H9 (cell line): ENCODE measurements around the gene G3BP1. TPM values are rescaled to one million over a fixed set of nuclear protein-coding genes. Genes with fewer than 3 reads are reported as not detected.

Experiments
- DNase-seq: peaks from one replicate; pipeline ENCODE4 v3.0.0-alpha.2; 2017
- H2AFZ ChIP-seq: one replicate; pipeline ENCODE4 v1.6.1; 2013; ENCODE audit warnings: mild to moderate bottlenecking, low read length, control low read depth, moderate library complexity
- H2AK5ac ChIP-seq: 2 replicates; pipeline ENCODE4 v1.6.1; 2013; ENCODE audit warnings: low read length, control low read depth, mixed read lengths; ENCODE audit not compliant: insufficient read length
- H2BK120ac ChIP-seq: one replicate; pipeline ENCODE4 v1.6.1; 2013; ENCODE audit warnings: low read depth, mild to moderate bottlenecking, low read length, control low read depth, inconsistent platforms; ENCODE audit not compliant: poor library complexity, severe bottlenecking
- H2BK12ac ChIP-seq: 2 replicates; pipeline ENCODE4 v1.6.1; 2013; ENCODE audit warnings: low read length, control low read depth, mixed read lengths, low read depth; ENCODE audit not compliant: insufficient read length
- H2BK15ac ChIP-seq: 2 replicates; pipeline ENCODE4 v1.6.1; 2013; ENCODE audit warnings: low read depth, low read length, control low read depth
- H2BK20ac ChIP-seq: one replicate; pipeline ENCODE4 v1.6.1; 2013; ENCODE audit warnings: low read depth, mild to moderate bottlenecking, low read length, control low read depth, inconsistent platforms; ENCODE audit not compliant: poor library complexity, severe bottlenecking
- H2BK5ac ChIP-seq: 2 replicates; pipeline ENCODE4 v1.6.1; 2013; ENCODE audit warnings: low read length, control low read depth, mixed read lengths; ENCODE audit not compliant: insufficient read length
- H3K14ac ChIP-seq: 2 replicates; pipeline ENCODE4 v1.6.1; 2013; ENCODE audit warnings: low read length, control low read depth; ENCODE audit not compliant: insufficient read depth
- H3K18ac ChIP-seq: 2 replicates; pipeline ENCODE4 v1.6.1; 2013; ENCODE audit warnings: low read depth, mild to moderate bottlenecking, mixed read lengths, low read length, control low read depth; ENCODE audit not compliant: insufficient read length
- H3K23ac ChIP-seq: 2 replicates; pipeline ENCODE4 v1.6.1; 2013; ENCODE audit warnings: low read length, control low read depth, mixed read lengths, low read depth; ENCODE audit not compliant: insufficient read length
- H3K23me2 ChIP-seq: 2 replicates; pipeline ENCODE4 v1.6.1; 2013; ENCODE audit warnings: low read depth, mild to moderate bottlenecking, mixed read lengths, low read length, control low read depth; ENCODE audit not compliant: insufficient read length, poor library complexity, severe bottlenecking
- H3K27ac ChIP-seq: 2 replicates; pipeline ENCODE4 v1.5.1; 2013; ENCODE audit warnings: low read length, control low read depth, mixed read lengths, low read depth; ENCODE audit not compliant: insufficient read length
- H3K27me3 ChIP-seq: 2 replicates; pipeline ENCODE4 v1.6.1; 2013; ENCODE audit warnings: low read length, control low read depth, inconsistent platforms; ENCODE audit not compliant: insufficient read depth
- H3K4ac ChIP-seq: 2 replicates; pipeline ENCODE4 v1.6.1; 2013; ENCODE audit warnings: low read depth, mild to moderate bottlenecking, control low read depth, inconsistent platforms, low read length, moderate library complexity
- H3K4me1 ChIP-seq: 2 replicates; pipeline ENCODE4 v1.6.1; 2013; ENCODE audit warnings: low read length, control low read depth, inconsistent platforms; ENCODE audit not compliant: insufficient read depth
- H3K4me2 ChIP-seq: 2 replicates; pipeline ENCODE4 v1.6.1; 2013; ENCODE audit warnings: low read length, control low read depth, mixed read lengths; ENCODE audit not compliant: insufficient read length, insufficient read depth
- H3K56ac ChIP-seq: 2 replicates; pipeline ENCODE4 v1.6.1; 2013; ENCODE audit warnings: low read depth, mild to moderate bottlenecking, mixed read lengths, low read length, control low read depth; ENCODE audit not compliant: insufficient read length
- H3K79me1 ChIP-seq: 2 replicates; pipeline ENCODE4 v1.6.1; 2013; ENCODE audit warnings: low read depth, mild to moderate bottlenecking, moderate library complexity, low read length, control low read depth, inconsistent platforms; ENCODE audit not compliant: insufficient read depth, poor library complexity, severe bottlenecking
- H3K79me2 ChIP-seq: 2 replicates; pipeline ENCODE4 v1.6.1; 2013; ENCODE audit warnings: low read length, control low read depth, inconsistent platforms; ENCODE audit not compliant: insufficient read depth
- H3K9ac ChIP-seq: 2 replicates; pipeline ENCODE4 v1.6.1; 2013; ENCODE audit warnings: low read length, control low read depth, mixed read lengths; ENCODE audit not compliant: insufficient read length; ENCODE audit errors: extremely low read depth
- H3K9me3 ChIP-seq: one replicate; pipeline ENCODE4 v1.6.1; 2013; ENCODE audit warnings: low read depth, low read length, inconsistent platforms; ENCODE audit not compliant: control insufficient read depth
- H3T11ph ChIP-seq: one replicate; pipeline ENCODE4 v1.6.1; 2013; ENCODE audit warnings: mild to moderate bottlenecking, low read length, control low read depth, inconsistent platforms
- H4K20me1 ChIP-seq: one replicate; pipeline ENCODE4 v1.6.1; 2013; ENCODE audit not compliant: control insufficient read depth, insufficient read length, insufficient read depth
- H4K5ac ChIP-seq: 2 replicates; pipeline ENCODE4 v1.6.1; 2013; ENCODE audit warnings: low read depth, mild to moderate bottlenecking, mixed read lengths, low read length, control low read depth; ENCODE audit not compliant: insufficient read length
- H4K8ac ChIP-seq: replicated peaks from 2 replicates; pipeline ENCODE4 v1.6.1; 2013; ENCODE audit warnings: low read length, control low read depth, mixed read lengths, low read depth; ENCODE audit not compliant: insufficient read length
- H4K91ac ChIP-seq: 2 replicates; pipeline ENCODE4 v1.6.1; 2013; ENCODE audit warnings: low read depth, mild to moderate bottlenecking, moderate library complexity, mixed read lengths, low read length, control low read depth; ENCODE audit not compliant: insufficient read length
- H3K27ac Mint-ChIP-seq, 3 experiments: 2 replicates in 2 of 3; 3 replicates in 1 of 3; pipeline ENCODE4 v1.8.0; 2020 to 2021; ENCODE audit warnings: mixed read lengths in 3 of 3, mild to moderate bottlenecking in 1 of 3, moderate library complexity in 1 of 3
- H3K27me3 Mint-ChIP-seq: 2 replicates; pipeline ENCODE4 v1.8.0; 2021; ENCODE audit warnings: low read depth, mild to moderate bottlenecking, moderate library complexity, mixed read lengths
- H3K36me3 Mint-ChIP-seq, 3 experiments: 2 replicates in 2 of 3; 3 replicates in 1 of 3; pipeline ENCODE4 v1.8.0; 2020 to 2021; ENCODE audit warnings: low read depth in 3 of 3, mixed read lengths in 3 of 3; ENCODE audit not compliant: insufficient read depth in 1 of 3
- H3K4me1 Mint-ChIP-seq, 2 experiments: 2 replicates each; pipeline ENCODE4 v1.8.0; 2020; ENCODE audit warnings: mixed read lengths in 2 of 2
- H3K4me3 Mint-ChIP-seq, 2 experiments: 2 replicates in 1 of 2; 3 replicates in 1 of 2; pipeline ENCODE4 v1.8.0; 2020 to 2021; ENCODE audit warnings: mild to moderate bottlenecking in 2 of 2, mixed read lengths in 2 of 2, moderate library complexity in 1 of 2
- H3K9me3 Mint-ChIP-seq, 2 experiments: 2 replicates in 1 of 2; 3 replicates in 1 of 2; pipeline ENCODE4 v1.8.0; 2020; ENCODE audit warnings: mild to moderate bottlenecking in 2 of 2, mixed read lengths in 2 of 2, moderate library complexity in 1 of 2
- WGBS: extraction: QIAGEN DNeasy Blood & Tissue Kit; methylation state at CpG from one replicate; pipeline ENCODE4 v1.1.7; 2013; ENCODE audit warnings: missing lambda C conversion rate, low lambda C conversion rate, mixed read lengths; ENCODE audit not compliant: insufficient read length; ENCODE audit errors: extremely low coverage; 5-methylcytosine and 5-hydroxymethylcytosine counted together
- total RNA-seq: library from RNA; stranded (reverse); gene quantifications from 2 replicates; pipeline ENCODE4 v1.2.1, GENCODE V29; 2021
- TF ChIP-seq, protein P1 (sequence below): fragments of 200-600 bp; sonication (generic); conservative IDR thresholded peaks from 3 replicates; pipeline ENCODE4 v1.8.0; 2021; ENCODE audit warnings: antibody characterized with exemption, mild to moderate bottlenecking

Gene G3BP1
- total RNA-seq, 1 experiment from 2014 or later = 439 TPM

DNA sequence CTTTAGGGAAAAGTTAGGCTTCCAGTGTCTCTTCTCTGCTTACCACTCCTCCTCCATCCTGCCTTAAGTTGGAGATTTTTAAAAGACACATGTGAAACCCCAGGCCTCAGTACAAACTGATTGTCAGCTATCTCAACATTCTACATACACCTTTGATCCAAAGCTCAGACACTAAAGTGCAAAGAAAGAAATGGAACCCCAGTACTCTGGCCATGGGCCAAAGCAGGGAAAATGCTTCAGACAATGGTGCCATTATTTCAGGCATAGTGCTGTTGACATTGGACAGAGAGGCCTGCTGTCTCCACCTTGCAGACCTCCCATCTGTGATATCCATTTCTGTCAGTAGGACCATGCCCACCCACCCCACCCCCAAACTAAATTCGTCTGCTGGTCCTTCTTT, 49.1 kb downstream of the G3BP1 start:
- Mint-ChIP-seq H3K4me1 (peaks cover 2 to 7% of the 10 kb centered on the region in 2 experiments), H3K36me3 (peaks cover 0 to 4% (median 0%) of the 10 kb centered on the region in 3 experiments; a peak in 3 of 7 replicates), H3K4me3 (no peak overlapping the region), H3K27me3 (no peaks in the 10 kb centered on the region), H3K27ac (no peak overlapping the region), H3K9me3 (no peaks in the 10 kb centered on the region)
- Histone ChIP-seq H3K79me1 (no peaks in the 10 kb centered on the region), H3K27ac (no peak overlapping the region), H4K20me1 (no peaks in the 10 kb centered on the region), H2BK5ac (no peak overlapping the region), H3T11ph (no peak overlapping the region), H3K9ac (no peak overlapping the region), H3K4me2 (no peak overlapping the region), H2BK20ac (no peak overlapping the region), H2BK12ac (no peak overlapping the region), H3K9me3 (no peaks in the 10 kb centered on the region), H3K18ac (no peak overlapping the region), H3K27me3 (no peaks in the 10 kb centered on the region), H4K5ac (no peak overlapping the region), H2BK120ac (no peak overlapping the region), H2AK5ac (no peak overlapping the region), H3K23me2 (no peaks in the 10 kb centered on the region), H3K79me2 (no peaks in the 10 kb centered on the region), H3K56ac (no peak overlapping the region), H2AFZ (no peak overlapping the region), H3K4me1 (no peaks in the 10 kb centered on the region), H4K91ac (no peak overlapping the region), H3K23ac (no peak overlapping the region), H3K4ac (no peak overlapping the region), H2BK15ac (no peak overlapping the region), H4K8ac (no peak overlapping the region), H3K14ac (no peak overlapping the region)
- TF ChIP-seq, protein P1, sequence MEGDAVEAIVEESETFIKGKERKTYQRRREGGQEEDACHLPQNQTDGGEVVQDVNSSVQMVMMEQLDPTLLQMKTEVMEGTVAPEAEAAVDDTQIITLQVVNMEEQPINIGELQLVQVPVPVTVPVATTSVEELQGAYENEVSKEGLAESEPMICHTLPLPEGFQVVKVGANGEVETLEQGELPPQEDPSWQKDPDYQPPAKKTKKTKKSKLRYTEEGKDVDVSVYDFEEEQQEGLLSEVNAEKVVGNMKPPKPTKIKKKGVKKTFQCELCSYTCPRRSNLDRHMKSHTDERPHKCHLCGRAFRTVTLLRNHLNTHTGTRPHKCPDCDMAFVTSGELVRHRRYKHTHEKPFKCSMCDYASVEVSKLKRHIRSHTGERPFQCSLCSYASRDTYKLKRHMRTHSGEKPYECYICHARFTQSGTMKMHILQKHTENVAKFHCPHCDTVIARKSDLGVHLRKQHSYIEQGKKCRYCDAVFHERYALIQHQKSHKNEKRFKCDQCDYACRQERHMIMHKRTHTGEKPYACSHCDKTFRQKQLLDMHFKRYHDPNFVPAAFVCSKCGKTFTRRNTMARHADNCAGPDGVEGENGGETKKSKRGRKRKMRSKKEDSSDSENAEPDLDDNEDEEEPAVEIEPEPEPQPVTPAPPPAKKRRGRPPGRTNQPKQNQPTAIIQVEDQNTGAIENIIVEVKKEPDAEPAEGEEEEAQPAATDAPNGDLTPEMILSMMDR = no peak
- DNase-seq = no peak
- no CpG with 5 or more reads among the region's 1 CpG for WGBS
